ENCODE data around the gene B9D1. TPM values are rescaled to one million over a fixed set of nuclear protein-coding genes. Genes with fewer than 3 reads are reported as not detected.

Gene B9D1
- total RNA-seq, 1 donor from 2014 or later, result 7.8 TPM

DNA sequence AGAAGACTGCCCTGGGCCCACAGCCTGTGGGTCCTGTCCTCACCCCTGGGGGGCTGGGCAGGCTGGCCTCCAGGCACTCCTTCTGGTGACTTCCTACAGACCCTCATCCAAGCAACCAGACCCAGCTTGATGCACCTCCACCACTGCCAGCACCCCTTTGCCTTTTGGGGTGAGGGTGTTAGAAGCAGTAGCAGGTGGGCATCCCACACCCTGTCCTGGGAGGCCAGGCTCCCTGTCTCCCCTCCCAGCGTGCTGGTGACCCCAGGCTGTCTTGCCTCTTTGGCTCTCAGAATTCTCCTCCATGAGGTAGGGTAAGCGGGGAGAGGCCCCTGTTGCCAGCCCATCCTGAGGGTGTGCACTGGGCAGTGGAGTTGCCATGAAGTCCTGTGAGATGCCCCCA is 33.4 kb downstream of the B9D1 start:
- Mint-ChIP-seq H3K27ac (ENCODE audit: unreplicated experiment) (no peak overlapping the region), H3K36me3 (ENCODE audit: unreplicated experiment) (peaks cover 28% of the 10 kb centered on the region), H3K27me3 (ENCODE audit: unreplicated experiment) (peaks cover 6% of the 10 kb centered on the region), H3K4me1 (ENCODE audit: low read depth, unreplicated experiment) (peaks cover 2% of the 10 kb centered on the region), H3K4me3 (ENCODE audit: unreplicated experiment) (no peak overlapping the region), H3K9me3 (ENCODE audit: unreplicated experiment) (no peaks in the 10 kb centered on the region)
- TF ChIP-seq, protein P1, sequence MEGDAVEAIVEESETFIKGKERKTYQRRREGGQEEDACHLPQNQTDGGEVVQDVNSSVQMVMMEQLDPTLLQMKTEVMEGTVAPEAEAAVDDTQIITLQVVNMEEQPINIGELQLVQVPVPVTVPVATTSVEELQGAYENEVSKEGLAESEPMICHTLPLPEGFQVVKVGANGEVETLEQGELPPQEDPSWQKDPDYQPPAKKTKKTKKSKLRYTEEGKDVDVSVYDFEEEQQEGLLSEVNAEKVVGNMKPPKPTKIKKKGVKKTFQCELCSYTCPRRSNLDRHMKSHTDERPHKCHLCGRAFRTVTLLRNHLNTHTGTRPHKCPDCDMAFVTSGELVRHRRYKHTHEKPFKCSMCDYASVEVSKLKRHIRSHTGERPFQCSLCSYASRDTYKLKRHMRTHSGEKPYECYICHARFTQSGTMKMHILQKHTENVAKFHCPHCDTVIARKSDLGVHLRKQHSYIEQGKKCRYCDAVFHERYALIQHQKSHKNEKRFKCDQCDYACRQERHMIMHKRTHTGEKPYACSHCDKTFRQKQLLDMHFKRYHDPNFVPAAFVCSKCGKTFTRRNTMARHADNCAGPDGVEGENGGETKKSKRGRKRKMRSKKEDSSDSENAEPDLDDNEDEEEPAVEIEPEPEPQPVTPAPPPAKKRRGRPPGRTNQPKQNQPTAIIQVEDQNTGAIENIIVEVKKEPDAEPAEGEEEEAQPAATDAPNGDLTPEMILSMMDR (IDR thresholded peaks at IDR 0.05; ENCODE audit: partially characterized antibody, unreplicated experiment), result no peak
- DNase-seq, result no peak

DNA sequence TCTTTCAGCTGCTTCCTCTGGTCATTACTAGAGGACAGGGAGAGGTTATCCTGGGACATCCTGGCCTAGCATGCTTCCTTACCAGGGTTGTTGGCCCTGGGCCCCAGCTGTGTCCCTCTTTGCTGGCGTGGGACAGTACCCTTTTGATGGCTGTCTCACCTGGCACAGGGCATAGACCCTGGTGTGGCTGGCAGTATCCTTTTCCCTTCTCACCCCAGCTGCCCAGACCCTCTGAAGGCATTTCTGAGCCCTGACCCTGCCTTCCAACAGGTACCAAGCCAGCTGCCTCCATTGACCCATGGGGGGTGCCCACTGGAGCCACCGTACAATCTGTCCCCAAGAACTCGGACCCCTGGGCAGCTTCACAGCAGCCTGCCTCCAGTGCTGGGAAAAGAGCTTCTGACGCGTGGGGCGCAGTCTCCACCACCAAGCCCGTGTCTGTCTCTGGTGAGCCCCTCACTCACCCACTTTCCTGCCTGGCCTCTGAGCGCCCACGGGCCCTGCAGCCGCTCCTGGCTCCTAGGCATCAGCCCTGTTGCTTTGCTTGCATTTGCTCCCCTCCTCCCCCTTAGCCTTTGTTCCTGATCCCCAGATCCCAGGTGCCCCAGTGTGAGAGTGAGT is 34.0 kb downstream of the B9D1 start:
- no peak overlapping the region for H3K4me3 Mint-ChIP-seq (ENCODE audit: unreplicated experiment)
- H3K9me3 Mint-ChIP-seq (ENCODE audit: unreplicated experiment), result no peaks in the 10 kb centered on the region
- TF ChIP-seq, protein P1 (IDR thresholded peaks at IDR 0.05; ENCODE audit: partially characterized antibody, unreplicated experiment), result no peak
- peaks cover 6% of the 10 kb centered on the region for H3K27me3 Mint-ChIP-seq (ENCODE audit: unreplicated experiment)
- no peak for DNase-seq
- no peak overlapping the region for H3K27ac Mint-ChIP-seq (ENCODE audit: unreplicated experiment)
- peaks cover 28% of the 10 kb centered on the region for H3K36me3 Mint-ChIP-seq (ENCODE audit: unreplicated experiment)
- H3K4me1 Mint-ChIP-seq (ENCODE audit: low read depth, unreplicated experiment), result peaks cover 2% of the 10 kb centered on the region

DNA sequence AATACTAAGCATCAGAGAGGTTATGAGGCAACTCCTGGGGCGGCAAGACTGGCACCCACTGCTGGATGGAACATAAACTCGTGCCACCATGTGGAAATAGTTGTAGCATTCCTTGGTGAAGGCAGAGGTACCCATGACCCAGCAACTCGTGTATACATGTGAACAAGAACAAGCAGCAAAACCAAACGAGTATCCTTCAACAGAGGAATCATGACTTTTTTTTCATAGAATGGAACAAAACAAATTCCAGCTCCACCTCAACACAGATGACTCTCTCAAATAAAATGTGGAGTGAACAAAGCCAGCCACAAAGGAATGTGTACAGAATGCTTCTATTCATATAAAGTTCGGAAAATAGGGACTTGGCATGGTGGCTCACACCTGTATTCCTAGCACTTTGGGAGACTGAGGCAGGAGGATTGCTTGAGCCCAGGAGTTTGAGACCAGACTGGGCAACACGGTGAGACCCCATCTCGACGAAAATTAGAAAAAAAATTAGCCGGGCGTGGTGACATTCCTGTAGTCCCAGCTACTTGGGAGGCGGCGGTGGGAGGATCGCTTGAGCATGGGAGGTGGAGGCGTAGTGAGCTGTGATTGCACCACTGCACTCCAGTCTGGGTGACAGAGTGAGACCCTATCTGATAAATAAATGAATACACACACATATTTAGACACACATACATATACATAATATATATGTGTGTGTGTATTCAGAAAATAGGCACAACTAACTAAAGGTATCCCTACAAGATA is 35.3 kb downstream of the B9D1 start:
- Mint-ChIP-seq H3K9me3 (ENCODE audit: unreplicated experiment) (no peaks in the 10 kb centered on the region), H3K4me1 (ENCODE audit: low read depth, unreplicated experiment) (no peaks in the 10 kb centered on the region), H3K27me3 (ENCODE audit: unreplicated experiment) (peaks cover 6% of the 10 kb centered on the region), H3K36me3 (ENCODE audit: unreplicated experiment) (peaks cover 28% of the 10 kb centered on the region), H3K4me3 (ENCODE audit: unreplicated experiment) (no peak overlapping the region), H3K27ac (ENCODE audit: unreplicated experiment) (no peak overlapping the region)
- no peak for DNase-seq
- TF ChIP-seq, protein P1 (IDR thresholded peaks at IDR 0.05; ENCODE audit: partially characterized antibody, unreplicated experiment), result no peak

DNA sequence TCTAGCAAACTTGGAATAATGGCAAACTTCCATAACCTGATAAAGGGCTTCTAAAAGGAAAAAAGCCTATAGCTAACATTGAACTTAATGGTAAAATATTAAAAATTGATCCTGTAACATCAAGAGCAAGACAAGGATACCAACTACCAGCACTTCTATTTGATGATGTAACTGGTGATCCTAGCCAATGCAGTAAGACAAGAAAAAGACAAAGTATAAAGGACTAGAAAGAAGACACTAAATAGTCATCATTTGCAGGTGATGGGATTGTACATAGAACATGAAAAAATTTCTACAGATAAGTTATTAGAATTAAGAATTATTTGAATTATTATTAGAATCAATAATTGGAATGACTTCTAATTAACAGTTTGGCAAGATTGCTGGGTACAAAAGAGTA is 37.0 kb downstream of the B9D1 start:
- Mint-ChIP-seq H3K27me3 (ENCODE audit: unreplicated experiment) (peaks cover 9% of the 10 kb centered on the region), H3K36me3 (ENCODE audit: unreplicated experiment) (peaks cover 28% of the 10 kb centered on the region), H3K27ac (ENCODE audit: unreplicated experiment) (no peak overlapping the region), H3K4me1 (ENCODE audit: low read depth, unreplicated experiment) (no peaks in the 10 kb centered on the region), H3K9me3 (ENCODE audit: unreplicated experiment) (peaks cover 2% of the 10 kb centered on the region), H3K4me3 (ENCODE audit: unreplicated experiment) (no peak overlapping the region)
- TF ChIP-seq, protein P1 (IDR thresholded peaks at IDR 0.05; ENCODE audit: partially characterized antibody, unreplicated experiment), result no peak
- no peak for DNase-seq

DNA sequence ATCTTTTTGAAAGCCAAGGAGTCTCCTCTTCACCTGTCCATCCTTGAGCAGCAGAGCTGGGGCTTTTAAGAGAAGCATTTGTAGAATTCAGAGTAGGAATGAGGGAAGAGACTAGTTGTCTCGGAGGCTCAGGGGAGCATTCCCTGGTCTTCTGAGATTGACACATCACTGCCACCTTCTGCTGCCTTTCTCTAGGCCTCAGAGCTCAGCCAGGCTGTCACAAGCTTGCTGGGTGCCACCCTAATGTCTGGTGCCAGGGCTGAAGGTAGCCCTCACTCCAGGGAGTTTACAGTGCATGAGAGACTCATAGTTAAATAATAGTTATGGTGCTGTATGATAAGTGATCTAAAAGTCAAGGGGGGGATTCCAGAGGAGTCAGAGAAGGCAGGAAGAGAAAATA is 39.7 kb downstream of the B9D1 start:
- TF ChIP-seq, protein P1 (IDR thresholded peaks at IDR 0.05; ENCODE audit: partially characterized antibody, unreplicated experiment), result no peak
- H3K9me3 Mint-ChIP-seq (ENCODE audit: unreplicated experiment), result peaks cover 5% of the 10 kb centered on the region
- peaks cover 7% of the 10 kb centered on the region for H3K27me3 Mint-ChIP-seq (ENCODE audit: unreplicated experiment)
- no peak for DNase-seq
- H3K4me3 Mint-ChIP-seq (ENCODE audit: unreplicated experiment), result no peak overlapping the region
- no peak overlapping the region for H3K27ac Mint-ChIP-seq (ENCODE audit: unreplicated experiment)
- peaks cover 28% of the 10 kb centered on the region for H3K36me3 Mint-ChIP-seq (ENCODE audit: unreplicated experiment)
- H3K4me1 Mint-ChIP-seq (ENCODE audit: low read depth, unreplicated experiment), result no peaks in the 10 kb centered on the region

Measured in glutamatergic neuron (in vitro differentiated cells).